ENCODE results near the gene TOX2. TPM values are rescaled to one million over a fixed set of nuclear protein-coding genes. Genes with fewer than 3 reads are reported as not detected.

TOX2 gene
- total and polyA plus RNA-seq, 2 of the 8 experiments (the other 6 are each of a cell fraction or from before 2014, with no cell fraction given), result 1.8 to 3.4 TPM

DNA sequence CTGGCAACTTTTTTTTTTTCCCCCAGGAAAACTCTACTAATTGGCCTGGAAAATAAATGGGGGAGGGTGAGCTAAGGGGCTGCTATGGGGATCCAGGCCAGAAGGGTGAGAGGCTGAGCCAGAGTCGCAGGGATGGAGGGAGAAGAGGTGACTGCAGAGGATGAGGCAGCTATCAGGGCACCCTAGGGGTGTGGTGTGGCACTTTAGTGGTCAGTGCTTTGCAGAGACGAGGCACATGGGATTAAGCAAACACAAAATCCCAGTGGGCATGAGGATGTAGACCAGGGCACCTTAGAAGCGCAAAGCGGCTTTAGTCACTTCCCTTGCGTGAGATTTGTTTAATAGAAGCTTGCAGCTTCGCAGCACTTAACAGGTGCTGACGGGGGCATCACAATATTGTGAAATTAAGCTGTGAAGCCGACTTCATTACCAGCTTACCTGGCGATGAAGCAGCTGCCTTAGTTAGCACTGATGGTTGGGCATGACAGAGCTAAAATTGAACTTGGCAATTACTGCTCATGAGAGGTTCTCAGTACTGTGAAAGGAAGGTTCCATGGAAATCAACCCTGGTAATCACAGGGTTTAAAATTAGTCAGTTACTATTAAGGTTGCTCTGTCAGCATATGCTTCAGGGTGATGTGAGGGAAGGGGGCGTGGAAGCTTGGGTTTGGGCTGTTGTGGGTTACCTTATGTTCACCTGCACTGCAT, 26.0 kb downstream of the TOX2 start:
- no peaks in the 10 kb centered on the region for H3K79me2 ChIP-seq (ENCODE audit: control insufficient read depth in 1 of 2, insufficient read depth in 2 of 2, low read length in 2 of 2)
- H2BK15ac ChIP-seq (ENCODE audit: low read length), result no peak overlapping the region
- 96% methylated on average over 10 of the region's 10 CpGs; no CpG with 5 or more reads in 1 of the 2 experiments for WGBS, 2 experiments (ENCODE audit: extremely low coverage in 1 of 2, insufficient coverage in 1 of 2, insufficient read length in 1 of 2, insufficient replicate concordance in 2 of 2, low coverage in 1 of 2, low lambda C conversion rate in 2 of 2, missing lambda C conversion rate in 1 of 2)
- H2BK12ac ChIP-seq (ENCODE audit: low read depth, low read length), result no peak overlapping the region
- no peak overlapping the region for H3K14ac ChIP-seq (ENCODE audit: insufficient read length)
- H2BK20ac ChIP-seq (ENCODE audit: low read length), result no peak overlapping the region
- no peak overlapping the region for H3K4me3 ChIP-seq (ENCODE audit: extremely low read depth in 1 of 4, insufficient read depth in 2 of 4, low read depth in 3 of 4, low read length in 4 of 4)
- no peaks in the 10 kb centered on the region; a peak in 1 of 7 replicates for H3K27me3 ChIP-seq (replicated peaks in 1 of 4; ENCODE audit: control insufficient read depth in 3 of 4, extremely low read depth in 1 of 4, insufficient read depth in 3 of 4, low read length in 3 of 4)
- no peak overlapping the region for H2AFZ ChIP-seq (ENCODE audit: low read length)
- H3K4me1 ChIP-seq (replicated peaks in 1 of 4; ENCODE audit: control insufficient read depth in 3 of 4, insufficient read depth in 4 of 4, low read length in 3 of 4), result peaks cover 0 to 3% (median 0%) of the 10 kb centered on the region in 4 experiments; a peak in 4 of 7 replicates
- no peaks in the 10 kb centered on the region for H3K79me1 ChIP-seq (ENCODE audit: low read depth, low read length)
- ChIA-PET CTCF (ENCODE audit: partially characterized antibody) (interaction anchor here (0.6 to 1.8 kb wide), 6 partner anchors 8 to 500 kb away, joined by 3 to 6 read pairs (median 4); no protein-coding TSS in a partner anchor), POLR2A (ENCODE audit: partially characterized antibody) (no interaction called here)
- H2BK120ac ChIP-seq (replicated peaks; ENCODE audit: low read depth, low read length), result no peak overlapping the region
- H4K8ac ChIP-seq (ENCODE audit: extremely low read depth, insufficient read depth, low read length), result no peak overlapping the region
- H3K9me3 ChIP-seq (ENCODE audit: insufficient read depth in 2 of 2, low read depth in 1 of 2, low read length in 1 of 2), result no peaks in the 10 kb centered on the region
- H4K5ac ChIP-seq (ENCODE audit: insufficient read length, low read depth, low read length), result no peak overlapping the region
- no peak overlapping the region for H4K91ac ChIP-seq (replicated peaks; ENCODE audit: insufficient read length, low read length)
- no peak overlapping the region for H3K27ac ChIP-seq (ENCODE audit: low read depth, low read length)
- H2BK5ac ChIP-seq (ENCODE audit: low read depth, low read length), result no peak overlapping the region
- no peaks in the 10 kb centered on the region for H4K20me1 ChIP-seq (replicated peaks in 1 of 2; ENCODE audit: control insufficient read depth in 1 of 2, insufficient read depth in 2 of 2, low read length in 2 of 2)
- no peak overlapping the region for H2AK5ac ChIP-seq (ENCODE audit: low read depth, low read length)
- H3K18ac ChIP-seq (ENCODE audit: extremely low read depth, low read length), result no peak overlapping the region
- no peaks in the 10 kb centered on the region for H3K36me3 ChIP-seq (ENCODE audit: control insufficient read depth in 2 of 4, insufficient read depth in 4 of 4, low read length in 3 of 4)
- no peak overlapping the region for H3K9ac ChIP-seq (replicated peaks in 1 of 4; ENCODE audit: extremely low read depth in 1 of 4, low read depth in 3 of 4, low read length in 3 of 4)
- no peak overlapping the region for H3K4me2 ChIP-seq (ENCODE audit: insufficient read depth in 1 of 2, low read depth in 2 of 2, low read length in 2 of 2)
- H3K23ac ChIP-seq (ENCODE audit: insufficient read length), result no peak overlapping the region
- no peak overlapping the region for H3K56ac ChIP-seq (replicated peaks; ENCODE audit: insufficient read length, low read depth, low read length)
- no peak for FAIRE-seq
- peaks cover 1% of the 10 kb centered on the region; the same call in 1 of the 2 replicates for H3K23me2 ChIP-seq (ENCODE audit: low read depth, low read length)
- no peak for DNase-seq (ENCODE audit: low read depth in 1 of 2, low spot score in 2 of 2)
- no peak overlapping the region for H3K4ac ChIP-seq (replicated peaks; ENCODE audit: insufficient read length, low read depth, low read length)
- TF ChIP-seq KDM5A (IDR thresholded peaks at IDR 0.05; ENCODE audit: low read length) (no peak), TEAD4 (IDR thresholded peaks at IDR 0.05; ENCODE audit: low read depth, low read length) (no peak), TCF12 (IDR thresholded peaks at IDR 0.05; ENCODE audit: low read depth, low read length) (no peak)

All from H1 (cell line).